ENCODE measurements around the gene CELSR2. TPM values are rescaled to one million over a fixed set of nuclear protein-coding genes. Genes with fewer than 3 reads are reported as not detected.
A peak's percentile ranks its signal among the peaks of the same experiment; 100 is the strongest.

CELSR2 gene
- total and polyA plus RNA-seq, 2 of the 8 experiments (the other 6 are each of a cell fraction or from before 2014, with no cell fraction given) = 12.0 to 27.7 TPM

DNA sequence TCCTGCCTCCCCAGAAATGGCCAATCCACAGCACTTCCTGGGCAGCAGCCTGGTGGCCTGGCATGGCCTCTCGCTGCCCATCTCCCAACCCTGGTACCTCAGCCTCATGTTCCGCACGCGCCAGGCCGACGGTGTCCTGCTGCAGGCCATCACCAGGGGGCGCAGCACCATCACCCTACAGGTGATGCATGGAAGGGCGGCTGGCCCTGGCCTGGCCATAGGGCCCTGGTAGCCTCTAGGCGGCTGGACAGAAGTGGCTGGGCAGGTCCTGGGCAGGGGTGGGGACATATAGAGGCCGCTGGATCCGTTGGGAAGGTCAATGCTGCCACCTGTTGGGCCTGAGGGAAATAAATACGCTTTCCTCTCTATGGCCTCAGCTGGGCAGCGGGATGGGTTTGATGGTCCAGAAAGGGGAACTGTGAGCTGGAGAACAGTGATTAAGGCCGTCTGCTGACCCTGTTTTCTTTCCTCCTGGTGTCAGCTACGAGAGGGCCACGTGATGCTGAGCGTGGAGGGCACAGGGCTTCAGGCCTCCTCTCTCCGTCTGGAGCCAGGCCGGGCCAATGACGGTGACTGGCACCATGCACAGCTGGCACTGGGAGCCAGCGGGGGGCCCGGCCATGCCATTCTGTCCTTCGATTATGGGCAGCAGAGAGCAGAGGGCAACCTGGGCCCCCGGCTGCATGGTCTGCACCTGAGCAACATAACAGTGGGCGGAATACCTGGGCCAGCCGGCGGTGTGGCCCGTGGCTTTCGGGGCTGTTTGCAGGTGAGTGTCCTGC lies 14.4 kb downstream of the CELSR2 start:
- no peak overlapping the region for H2BK120ac ChIP-seq (replicated peaks; ENCODE audit: low read depth, low read length)
- no peak overlapping the region for H2AFZ ChIP-seq (ENCODE audit: low read length)
- H3K79me1 ChIP-seq (ENCODE audit: low read depth, low read length) = no peaks in the 10 kb centered on the region
- peak overlapping the region; percentile 19; the same call in 1 of the 2 replicates for H4K8ac ChIP-seq (ENCODE audit: extremely low read depth, insufficient read depth, low read length)
- H4K20me1 ChIP-seq (replicated peaks in 1 of 2; ENCODE audit: control insufficient read depth in 1 of 2, insufficient read depth in 2 of 2, low read length in 2 of 2) = peaks cover 0 to 7% of the 10 kb centered on the region in 2 experiments
- ChIA-PET POLR2A (ENCODE audit: partially characterized antibody) (interaction anchor here (0.8 to 2.2 kb wide), 6 partner anchors 13 to 134 kb away, joined by 3 to 7 read pairs (median 4); partner anchors contain the start of gene SORT1), CTCF (ENCODE audit: partially characterized antibody) (interaction anchor here (0.6 to 8.5 kb wide), 39 partner anchors 9 to 435 kb away, joined by 3 to 95 read pairs (median 5); partner anchors contain the start of genes CELSR2, MYBPHL, PSRC1 and SARS1)
- no peak overlapping the region for H3K14ac ChIP-seq (ENCODE audit: insufficient read length)
- peak overlapping the region; percentile 73; the same call in 1 of the 2 replicates for H2BK15ac ChIP-seq (ENCODE audit: low read length)
- H2BK12ac ChIP-seq (ENCODE audit: low read depth, low read length) = no peak overlapping the region
- no peak overlapping the region for H3K9ac ChIP-seq (replicated peaks in 1 of 4; ENCODE audit: extremely low read depth in 1 of 4, low read depth in 3 of 4, low read length in 3 of 4)
- peak; percentile 87 to 98 for DNase-seq (ENCODE audit: low read depth in 1 of 2, low spot score in 2 of 2)
- no peaks in the 10 kb centered on the region for H3K27me3 ChIP-seq (replicated peaks in 1 of 4; ENCODE audit: control insufficient read depth in 3 of 4, extremely low read depth in 1 of 4, insufficient read depth in 3 of 4, low read length in 3 of 4)
- no peak overlapping the region for H3K23ac ChIP-seq (ENCODE audit: insufficient read length)
- no peak overlapping the region for H3K4ac ChIP-seq (replicated peaks; ENCODE audit: insufficient read length, low read depth, low read length)
- H2BK20ac ChIP-seq (ENCODE audit: low read length) = no peak overlapping the region
- H2BK5ac ChIP-seq (ENCODE audit: low read depth, low read length) = 0 out of 2 replicates have a peak overlapping the region, but pooled peaks have one; percentile 18
- no peak overlapping the region for H3K27ac ChIP-seq (ENCODE audit: low read depth, low read length)
- WGBS, 2 experiments (ENCODE audit: extremely low coverage in 1 of 2, insufficient coverage in 1 of 2, insufficient read length in 1 of 2, insufficient replicate concordance in 2 of 2, low coverage in 1 of 2, low lambda C conversion rate in 2 of 2, missing lambda C conversion rate in 1 of 2) = 44% methylated on average over 24 of the region's 29 CpGs; no CpG with 5 or more reads in 1 of the 2 experiments
- H3K56ac ChIP-seq (replicated peaks; ENCODE audit: insufficient read length, low read depth, low read length) = no peak overlapping the region
- H4K5ac ChIP-seq (ENCODE audit: insufficient read length, low read depth, low read length) = no peak overlapping the region
- no peaks in the 10 kb centered on the region for H3K79me2 ChIP-seq (ENCODE audit: control insufficient read depth in 1 of 2, insufficient read depth in 2 of 2, low read length in 2 of 2)
- no peak overlapping the region for H2AK5ac ChIP-seq (ENCODE audit: low read depth, low read length)
- no peaks in the 10 kb centered on the region for H3K9me3 ChIP-seq (ENCODE audit: insufficient read depth in 2 of 2, low read depth in 1 of 2, low read length in 1 of 2)
- no peak overlapping the region for H3K4me2 ChIP-seq (ENCODE audit: insufficient read depth in 1 of 2, low read depth in 2 of 2, low read length in 2 of 2)
- peaks cover 11 to 28% (median 16%) of the 10 kb centered on the region in 4 experiments; a peak in 6 of 8 replicates for H3K36me3 ChIP-seq (ENCODE audit: control insufficient read depth in 2 of 4, insufficient read depth in 4 of 4, low read length in 3 of 4)
- no peak overlapping the region; a peak in 1 of 8 replicates for H3K4me3 ChIP-seq (ENCODE audit: extremely low read depth in 1 of 4, insufficient read depth in 2 of 4, low read depth in 3 of 4, low read length in 4 of 4)
- FAIRE-seq = peak; percentile 96
- peaks cover 0 to 11% (median 3%) of the 10 kb centered on the region in 4 experiments; a peak in 4 of 7 replicates for H3K4me1 ChIP-seq (replicated peaks in 1 of 4; ENCODE audit: control insufficient read depth in 3 of 4, insufficient read depth in 4 of 4, low read length in 3 of 4)
- H4K91ac ChIP-seq (replicated peaks; ENCODE audit: insufficient read length, low read length) = peak overlapping the region; percentile 42
- H3K23me2 ChIP-seq (ENCODE audit: low read depth, low read length) = no peaks in the 10 kb centered on the region
- no peak overlapping the region for H3K18ac ChIP-seq (ENCODE audit: extremely low read depth, low read length)
- TF ChIP-seq SP4 (IDR thresholded peaks at IDR 0.05; ENCODE audit: low read length) (peak; percentile 73; the same call in 1 of the 2 replicates), BCL11A (IDR thresholded peaks at IDR 0.05; ENCODE audit: low read depth in 2 of 2, low read length in 2 of 2) (no peak), KDM5A (IDR thresholded peaks at IDR 0.05; ENCODE audit: low read length) (no peak; the same call in 1 of the 2 replicates), SP1 (IDR thresholded peaks at IDR 0.05; ENCODE audit: low read depth, low read length) (0 out of 2 replicates have a peak, but pooled peaks have one; percentile 33), GABPA (IDR thresholded peaks at IDR 0.05; ENCODE audit: borderline replicate concordance, insufficient read depth, low read length) (no peak), NRF1 (IDR thresholded peaks at IDR 0.05; ENCODE audit: low read depth, low read length) (no peak), BACH1 (IDR thresholded peaks at IDR 0.05; ENCODE audit: low read length) (no peak), CBX5 (IDR thresholded peaks at IDR 0.05; ENCODE audit: low read depth, low read length) (no peak), RBBP5 (IDR thresholded peaks at IDR 0.05; ENCODE audit: borderline replicate concordance, low read depth, low read length) (no peak)
- TF ChIP-seq, protein P1, sequence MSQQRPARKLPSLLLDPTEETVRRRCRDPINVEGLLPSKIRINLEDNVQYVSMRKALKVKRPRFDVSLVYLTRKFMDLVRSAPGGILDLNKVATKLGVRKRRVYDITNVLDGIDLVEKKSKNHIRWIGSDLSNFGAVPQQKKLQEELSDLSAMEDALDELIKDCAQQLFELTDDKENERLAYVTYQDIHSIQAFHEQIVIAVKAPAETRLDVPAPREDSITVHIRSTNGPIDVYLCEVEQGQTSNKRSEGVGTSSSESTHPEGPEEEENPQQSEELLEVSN (IDR thresholded peaks at IDR 0.05) = peak; percentile 95

Data from H1 (cell line).